ENCODE measurements around the gene ELOVL5. TPM values are rescaled to one million over a fixed set of nuclear protein-coding genes. Genes with fewer than 3 reads are reported as not detected.

ELOVL5 gene
- total and polyA plus RNA-seq, 10 donors = 48.8 to 113 (median 91.2) TPM

GRCh38 chr6:53284901-53285300 is 63.8 kb downstream of the ELOVL5 start:
- H3K27me3 ChIP-seq (replicated peaks in 1 of 7) = no peaks in the 10 kb centered on the region
- H3K4me1 ChIP-seq = peaks cover 21 to 91% (median 62%) of the 10 kb centered on the region in 6 donors
- WGBS, 5 donors = 64 to 77% (median 69%) methylated on average over 4 of the region's 4 CpGs
- H3K4me3 ChIP-seq = no peak overlapping the region
- no peak for DNase-seq
- TF ChIP-seq POLR2AphosphoS5 (IDR thresholded peaks at IDR 0.05) = no peak
- TF ChIP-seq CTCF (IDR thresholded peaks at IDR 0.05 in 8 of 11, conservative IDR thresholded peaks at IDR 0.05 in 3 of 11) = no peak
- TF ChIP-seq POLR2A (IDR thresholded peaks at IDR 0.05) = no peak
- H3K9me3 ChIP-seq = no peaks in the 10 kb centered on the region
- H3K36me3 ChIP-seq = peaks cover 0 to 51% (median 13%) of the 10 kb centered on the region in 6 donors
- intact Hi-C loops (cut with DNase I; ENCODE audit: low total_unique reads) = loop anchor here (10.0 kb wide), 1 partner anchor 60 kb away; the partner anchor contains the start of gene ELOVL5
- H3K27ac ChIP-seq = peak overlapping the region in 4 of 8 donors; percentile 7 to 43 (median 38)

- Histone ChIP-seq H3K36me3 (peaks cover 0 to 50% (median 12%) of the 10 kb centered on the region in 6 donors), H3K4me3 (no peak overlapping the region), H3K27me3 (replicated peaks in 1 of 7) (no peaks in the 10 kb centered on the region), H3K27ac (peak overlapping the region in 4 of 8 donors; percentile 2 to 66 (median 22)), H3K4me1 (peaks cover 21 to 81% (median 57%) of the 10 kb centered on the region in 6 donors), H3K9me3 (no peaks in the 10 kb centered on the region)
- DNase-seq = no peak
- intact Hi-C loops (cut with DNase I; ENCODE audit: low total_unique reads) = loop anchor here (10.0 kb wide), 1 partner anchor 62 kb away; the partner anchor contains the start of gene ELOVL5
- TF ChIP-seq CTCF (IDR thresholded peaks at IDR 0.05 in 8 of 11, conservative IDR thresholded peaks at IDR 0.05 in 3 of 11) (no peak), POLR2A (IDR thresholded peaks at IDR 0.05) (no peak), POLR2AphosphoS5 (IDR thresholded peaks at IDR 0.05) (no peak)
- WGBS, 5 donors = 42 to 60% (median 55%) methylated on average over 2 of the region's 2 CpGs
These were observed 66.0 kb downstream of the ELOVL5 start for GRCh38 chr6:53282741-53283140.

- Histone ChIP-seq H3K27me3 (replicated peaks in 1 of 7) (no peaks in the 10 kb centered on the region), H3K4me3 (no peak overlapping the region), H3K9me3 (no peaks in the 10 kb centered on the region), H3K27ac (peak overlapping the region in 7 of 8 donors; percentile 2 to 66 (median 26)), H3K4me1 (peaks cover 21 to 76% (median 57%) of the 10 kb centered on the region in 6 donors), H3K36me3 (peaks cover 0 to 50% (median 9%) of the 10 kb centered on the region in 6 donors)
- TF ChIP-seq POLR2AphosphoS5 (IDR thresholded peaks at IDR 0.05) (no peak), CTCF (IDR thresholded peaks at IDR 0.05 in 8 of 11, conservative IDR thresholded peaks at IDR 0.05 in 3 of 11) (no peak), POLR2A (IDR thresholded peaks at IDR 0.05) (no peak)
- WGBS, 5 donors = 56 to 81% (median 69%) methylated on average over 2 of the region's 2 CpGs
- DNase-seq = no peak
- intact Hi-C loops (cut with DNase I; ENCODE audit: low total_unique reads) = loop anchor here (10.0 kb wide), 1 partner anchor 63 kb away; the partner anchor contains the start of gene ELOVL5
These were observed 66.5 kb downstream of the ELOVL5 start for GRCh38 chr6:53282234-53282633.

- Histone ChIP-seq H3K9me3 (no peaks in the 10 kb centered on the region), H3K4me3 (no peak overlapping the region), H3K27me3 (replicated peaks in 1 of 7) (no peaks in the 10 kb centered on the region), H3K27ac (peak overlapping the region in 6 of 8 donors; percentile 9 to 66 (median 30)), H3K4me1 (peaks cover 21 to 75% (median 57%) of the 10 kb centered on the region in 6 donors), H3K36me3 (peaks cover 0 to 50% (median 11%) of the 10 kb centered on the region in 6 donors)
- no peak for TF ChIP-seq POLR2AphosphoS5 (IDR thresholded peaks at IDR 0.05)
- TF ChIP-seq POLR2A (IDR thresholded peaks at IDR 0.05) = no peak
- no peak for TF ChIP-seq CTCF (IDR thresholded peaks at IDR 0.05 in 8 of 11, conservative IDR thresholded peaks at IDR 0.05 in 3 of 11)
- no peak for DNase-seq
- 33 to 48% (median 35%) methylated on average over 3 of the region's 3 CpGs for WGBS, 5 donors
- intact Hi-C loops (cut with DNase I; ENCODE audit: low total_unique reads) = loop anchor here (10.0 kb wide), 1 partner anchor 63 kb away; the partner anchor contains the start of gene ELOVL5
These were observed 67.1 kb downstream of the ELOVL5 start for GRCh38 chr6:53281518-53282215.

All from spleen (tissue), 11 donors.